ENCODE measurements around the gene NR3C2.
"Not testable (repeated sequence)": the region's sequence is repeated elsewhere in the genome, so short reads cannot be mapped to it uniquely, and the experiment has no call there.

NR3C2 gene

DNA sequence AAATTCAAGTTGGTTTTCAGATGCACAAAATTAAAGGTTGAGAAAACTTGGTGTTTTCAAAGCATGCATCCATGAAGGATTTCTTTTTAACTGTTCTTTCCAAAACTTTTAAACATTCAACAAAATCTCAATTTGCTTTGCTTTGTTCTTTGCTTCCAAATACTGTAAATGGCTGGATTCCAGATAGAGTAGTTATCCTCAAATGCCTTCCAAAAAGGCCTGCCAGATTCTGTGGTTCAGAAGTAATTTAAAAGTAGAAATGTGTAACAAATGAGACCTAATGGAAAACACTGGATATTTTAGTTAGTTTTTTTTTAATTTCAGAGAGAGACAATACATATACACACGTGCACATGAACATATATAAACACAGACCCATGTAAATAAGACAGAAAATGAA, 97.3 kb downstream of the NR3C2 start:
- Histone ChIP-seq H3K9me3 (ENCODE audit: control insufficient read depth, insufficient read depth, low read length) (no peaks in the 10 kb centered on the region), H3K27ac (ENCODE audit: low read length) (no peak overlapping the region), H3K4me3 (ENCODE audit: low read length) (no peak overlapping the region), H3K4me1 (ENCODE audit: control insufficient read depth, insufficient read depth, low read length) (no peaks in the 10 kb centered on the region), H3K27me3 (ENCODE audit: control insufficient read depth, insufficient read depth, low read length) (no peaks in the 10 kb centered on the region), H3K36me3 (ENCODE audit: control insufficient read depth, insufficient read depth, low read length) (no peaks in the 10 kb centered on the region)
- no CpG with 5 or more reads among the region's 1 CpG for WGBS (ENCODE audit: insufficient coverage, insufficient read length)
- no peak for DNase-seq (ENCODE audit: low read depth, low spot score)

DNA sequence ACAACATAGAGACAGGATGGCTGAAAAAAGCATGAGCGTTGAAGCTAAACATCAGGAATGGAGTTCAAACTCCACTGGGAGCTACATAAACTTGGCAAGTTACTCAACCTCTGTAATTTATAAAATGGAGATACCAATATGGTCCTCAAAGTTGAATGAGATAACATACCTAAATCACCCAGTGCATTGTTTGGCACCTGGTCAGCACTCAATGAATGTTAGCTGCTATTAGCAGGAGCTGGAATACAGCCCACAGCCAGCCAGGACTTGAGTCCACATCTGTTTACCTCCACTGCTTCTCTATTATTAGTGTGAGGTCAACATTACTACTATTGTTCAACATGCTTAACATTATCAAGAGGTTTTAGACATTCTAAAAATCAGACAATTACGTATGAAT, 97.9 kb downstream of the NR3C2 start:
- no peaks in the 10 kb centered on the region for H3K9me3 ChIP-seq (ENCODE audit: control insufficient read depth, insufficient read depth, low read length)
- WGBS (ENCODE audit: insufficient coverage, insufficient read length): no CpG with 5 or more reads among the region's 2 CpGs
- no peak overlapping the region for H3K27ac ChIP-seq (ENCODE audit: low read length)
- no peaks in the 10 kb centered on the region for H3K27me3 ChIP-seq (ENCODE audit: control insufficient read depth, insufficient read depth, low read length)
- H3K36me3 ChIP-seq (ENCODE audit: control insufficient read depth, insufficient read depth, low read length): no peaks in the 10 kb centered on the region
- no peak for DNase-seq (ENCODE audit: low read depth, low spot score)
- H3K4me3 ChIP-seq (ENCODE audit: low read length): no peak overlapping the region
- H3K4me1 ChIP-seq (ENCODE audit: control insufficient read depth, insufficient read depth, low read length): no peaks in the 10 kb centered on the region

DNA sequence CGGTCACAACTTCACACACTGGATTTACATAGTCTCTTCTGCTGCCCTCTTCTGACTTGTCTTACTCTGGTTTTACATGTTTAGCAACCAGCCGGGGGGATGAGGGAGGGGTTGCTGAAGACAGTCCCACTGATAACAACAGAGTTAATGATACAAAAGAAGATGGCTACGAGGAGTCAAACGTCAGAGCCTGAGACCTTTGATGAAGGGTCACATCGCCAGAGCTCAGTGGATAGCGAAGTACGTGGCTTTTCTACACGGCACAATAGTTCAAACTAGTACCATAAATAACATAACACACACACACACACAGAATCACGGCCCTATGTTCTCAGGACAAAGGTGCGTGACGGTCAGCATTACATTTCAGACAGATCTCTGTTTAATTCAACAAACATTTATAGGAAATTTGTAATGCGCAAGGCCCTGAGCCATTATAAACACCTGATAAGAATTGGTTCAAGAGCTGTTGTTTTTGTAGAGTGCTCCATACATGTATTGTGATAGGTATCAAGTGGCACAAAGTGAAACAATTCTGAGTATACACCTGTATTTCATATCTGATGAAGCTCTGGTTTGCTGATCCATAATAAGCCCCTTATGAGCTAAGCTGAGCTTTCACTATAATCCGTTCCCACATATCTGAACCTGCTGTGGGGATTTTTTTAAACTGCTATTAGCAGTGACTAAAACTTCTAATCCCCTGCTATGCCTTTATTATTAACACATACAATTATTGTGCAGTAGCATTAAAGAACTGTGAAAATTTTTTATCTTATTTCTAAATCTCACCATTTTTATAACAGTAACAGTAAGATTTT, 100.0 kb downstream of the NR3C2 start:
- H3K4me1 ChIP-seq (ENCODE audit: control insufficient read depth, insufficient read depth, low read length): no peaks in the 10 kb centered on the region
- WGBS (ENCODE audit: insufficient coverage, insufficient read length): no CpG with 5 or more reads among the region's 13 CpGs
- no peak overlapping the region for H3K4me3 ChIP-seq (ENCODE audit: low read length)
- no peak overlapping the region for H3K27ac ChIP-seq (ENCODE audit: low read length)
- no peak for DNase-seq (ENCODE audit: low read depth, low spot score)
- no peaks in the 10 kb centered on the region for H3K9me3 ChIP-seq (ENCODE audit: control insufficient read depth, insufficient read depth, low read length)
- no peaks in the 10 kb centered on the region for H3K27me3 ChIP-seq (ENCODE audit: control insufficient read depth, insufficient read depth, low read length)
- no peaks in the 10 kb centered on the region for H3K36me3 ChIP-seq (ENCODE audit: control insufficient read depth, insufficient read depth, low read length)

DNA sequence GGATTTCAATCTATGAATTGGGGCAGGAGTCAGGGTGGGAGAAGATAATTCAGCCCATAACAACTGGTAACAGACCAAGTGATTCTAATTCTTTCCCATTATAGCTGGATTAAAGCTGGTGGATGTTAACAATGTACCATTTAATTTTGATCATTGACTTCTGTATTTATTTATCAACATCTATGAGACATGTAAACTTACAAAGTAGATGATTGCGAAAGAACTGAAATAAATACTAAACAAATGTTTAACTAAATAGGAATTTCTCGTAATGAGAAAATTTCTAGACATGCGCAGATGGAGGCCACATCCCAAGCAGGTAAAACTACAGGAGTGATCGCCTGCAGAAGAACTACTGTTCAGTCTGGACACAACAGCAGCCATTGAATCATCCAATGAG, 107.1 kb downstream of the NR3C2 start:
- no CpG with 5 or more reads among the region's 4 CpGs for WGBS (ENCODE audit: insufficient coverage, insufficient read length)
- H3K27ac ChIP-seq (ENCODE audit: low read length): no peak overlapping the region
- no peaks in the 10 kb centered on the region for H3K9me3 ChIP-seq (ENCODE audit: control insufficient read depth, insufficient read depth, low read length)
- peaks cover 1% of the 10 kb centered on the region; the same call in 1 of the 2 replicates for H3K4me1 ChIP-seq (ENCODE audit: control insufficient read depth, insufficient read depth, low read length)
- H3K4me3 ChIP-seq (ENCODE audit: low read length): no peak overlapping the region
- no peak for DNase-seq (ENCODE audit: low read depth, low spot score)
- H3K36me3 ChIP-seq (ENCODE audit: control insufficient read depth, insufficient read depth, low read length): no peaks in the 10 kb centered on the region; the same call in 1 of the 2 replicates
- H3K27me3 ChIP-seq (ENCODE audit: control insufficient read depth, insufficient read depth, low read length): no peaks in the 10 kb centered on the region

DNA sequence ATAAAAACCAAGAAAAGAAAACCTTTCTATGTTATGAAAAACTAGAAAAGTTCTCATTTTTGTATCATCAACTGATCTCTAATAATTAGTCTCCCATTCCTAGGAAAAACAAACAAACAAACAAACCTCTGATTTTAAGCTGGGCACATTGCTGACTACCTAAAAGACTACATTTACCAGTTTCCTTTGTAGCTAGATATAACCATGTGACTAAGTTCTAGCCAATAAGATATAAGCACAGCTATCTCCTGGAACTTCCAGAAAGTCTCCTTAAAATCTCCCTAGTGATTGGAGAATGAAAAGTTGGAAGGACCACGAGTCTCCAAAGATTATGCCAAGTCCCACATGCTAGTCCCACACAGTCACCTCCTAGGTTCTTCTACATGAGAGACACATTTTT, 108.9 kb downstream of the NR3C2 start:
- no peak for DNase-seq (ENCODE audit: low read depth, low spot score)
- no CpG with 5 or more reads among the region's 1 CpG for WGBS (ENCODE audit: insufficient coverage, insufficient read length)
- no peak overlapping the region for H3K4me3 ChIP-seq (ENCODE audit: low read length)
- H3K36me3 ChIP-seq (ENCODE audit: control insufficient read depth, insufficient read depth, low read length): no peaks in the 10 kb centered on the region; the same call in 1 of the 2 replicates
- H3K9me3 ChIP-seq (ENCODE audit: control insufficient read depth, insufficient read depth, low read length): no peaks in the 10 kb centered on the region
- peaks cover 1% of the 10 kb centered on the region; the same call in 1 of the 2 replicates for H3K4me1 ChIP-seq (ENCODE audit: control insufficient read depth, insufficient read depth, low read length)
- no peak overlapping the region for H3K27ac ChIP-seq (ENCODE audit: low read length)
- no peaks in the 10 kb centered on the region for H3K27me3 ChIP-seq (ENCODE audit: control insufficient read depth, insufficient read depth, low read length)

DNA sequence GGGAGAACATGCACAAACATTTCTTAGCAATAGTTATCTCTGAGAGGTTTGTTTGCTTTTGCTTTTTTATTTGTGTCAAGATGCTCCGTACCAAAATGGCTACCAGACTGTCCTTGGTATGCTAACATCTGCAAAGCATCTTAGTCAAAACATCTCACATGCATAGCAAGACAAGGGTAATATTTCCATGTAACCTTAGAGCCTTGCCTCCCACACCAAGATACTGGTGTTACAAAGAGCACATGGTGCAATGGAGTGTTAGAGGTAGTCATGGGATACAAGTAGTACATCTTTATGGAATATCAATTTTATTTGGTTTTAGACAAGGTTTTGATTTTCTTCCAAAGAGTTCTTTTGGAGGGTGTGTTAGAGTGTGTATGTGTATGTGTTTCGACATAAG, 109.7 kb downstream of the NR3C2 start:
- Histone ChIP-seq H3K4me1 (ENCODE audit: control insufficient read depth, insufficient read depth, low read length) (peaks cover 1% of the 10 kb centered on the region; the same call in 1 of the 2 replicates), H3K36me3 (ENCODE audit: control insufficient read depth, insufficient read depth, low read length) (no peaks in the 10 kb centered on the region; the same call in 1 of the 2 replicates), H3K4me3 (ENCODE audit: low read length) (no peak overlapping the region), H3K27ac (ENCODE audit: low read length) (no peak overlapping the region), H3K27me3 (ENCODE audit: control insufficient read depth, insufficient read depth, low read length) (no peaks in the 10 kb centered on the region), H3K9me3 (ENCODE audit: control insufficient read depth, insufficient read depth, low read length) (no peaks in the 10 kb centered on the region)
- no CpG with 5 or more reads among the region's 2 CpGs for WGBS (ENCODE audit: insufficient coverage, insufficient read length)
- DNase-seq (ENCODE audit: low read depth, low spot score): no peak

DNA sequence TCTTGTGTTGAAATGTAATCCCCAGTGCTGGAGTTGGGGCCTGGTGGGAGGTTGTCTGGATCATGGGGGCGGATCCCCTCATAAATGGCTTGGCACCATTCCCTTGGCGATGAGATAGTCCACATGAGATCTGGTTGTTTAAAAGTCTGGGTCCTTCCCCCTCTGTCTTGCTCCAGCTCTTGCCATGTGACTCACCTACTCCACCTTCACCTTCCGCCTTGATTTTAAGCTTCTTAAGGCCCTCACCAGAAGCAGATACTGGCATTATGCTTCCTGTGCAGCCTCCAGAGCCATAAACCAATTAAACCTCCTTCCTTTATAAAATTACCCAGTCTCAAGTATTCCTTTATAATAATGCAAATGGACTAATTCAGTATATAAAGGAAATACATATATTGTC, 111.5 kb downstream of the NR3C2 start:
- no peaks in the 10 kb centered on the region for H3K27me3 ChIP-seq (ENCODE audit: control insufficient read depth, insufficient read depth, low read length)
- H3K27ac ChIP-seq (ENCODE audit: low read length): no peak overlapping the region
- peaks cover 1% of the 10 kb centered on the region; the same call in 1 of the 2 replicates for H3K4me1 ChIP-seq (ENCODE audit: control insufficient read depth, insufficient read depth, low read length)
- H3K9me3 ChIP-seq (ENCODE audit: control insufficient read depth, insufficient read depth, low read length): no peaks in the 10 kb centered on the region
- no CpG with 5 or more reads among the region's 3 CpGs for WGBS (ENCODE audit: insufficient coverage, insufficient read length)
- DNase-seq (ENCODE audit: low read depth, low spot score): no peak
- no peak overlapping the region for H3K4me3 ChIP-seq (ENCODE audit: low read length)
- H3K36me3 ChIP-seq (ENCODE audit: control insufficient read depth, insufficient read depth, low read length): no peaks in the 10 kb centered on the region; the same call in 1 of the 2 replicates

DNA sequence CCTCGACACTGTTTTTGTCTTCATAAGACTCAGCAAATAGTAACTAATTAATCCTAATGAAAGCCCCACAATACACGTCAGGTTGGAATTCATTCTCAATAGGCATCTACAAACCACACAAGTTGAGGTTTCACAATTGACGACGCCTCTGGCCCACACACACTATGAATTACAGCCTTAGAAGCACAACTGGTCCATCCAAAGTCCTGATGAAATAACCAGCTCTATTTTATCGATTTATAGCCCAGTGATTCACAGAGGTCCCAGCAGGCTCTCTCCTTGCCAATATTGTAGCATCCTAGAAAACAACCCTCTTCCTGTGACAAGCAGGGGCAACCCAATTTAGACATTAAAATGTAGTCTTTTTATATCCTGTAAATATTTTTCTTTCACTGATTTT, 112.1 kb downstream of the NR3C2 start:
- no peaks in the 10 kb centered on the region; the same call in 1 of the 2 replicates for H3K36me3 ChIP-seq (ENCODE audit: control insufficient read depth, insufficient read depth, low read length)
- no peaks in the 10 kb centered on the region for H3K27me3 ChIP-seq (ENCODE audit: control insufficient read depth, insufficient read depth, low read length)
- no peaks in the 10 kb centered on the region for H3K9me3 ChIP-seq (ENCODE audit: control insufficient read depth, insufficient read depth, low read length)
- no CpG with 5 or more reads among the region's 5 CpGs for WGBS (ENCODE audit: insufficient coverage, insufficient read length)
- DNase-seq (ENCODE audit: low read depth, low spot score): no peak
- peaks cover 1% of the 10 kb centered on the region; the same call in 1 of the 2 replicates for H3K4me1 ChIP-seq (ENCODE audit: control insufficient read depth, insufficient read depth, low read length)
- no peak overlapping the region for H3K27ac ChIP-seq (ENCODE audit: low read length)
- no peak overlapping the region for H3K4me3 ChIP-seq (ENCODE audit: low read length)

DNA sequence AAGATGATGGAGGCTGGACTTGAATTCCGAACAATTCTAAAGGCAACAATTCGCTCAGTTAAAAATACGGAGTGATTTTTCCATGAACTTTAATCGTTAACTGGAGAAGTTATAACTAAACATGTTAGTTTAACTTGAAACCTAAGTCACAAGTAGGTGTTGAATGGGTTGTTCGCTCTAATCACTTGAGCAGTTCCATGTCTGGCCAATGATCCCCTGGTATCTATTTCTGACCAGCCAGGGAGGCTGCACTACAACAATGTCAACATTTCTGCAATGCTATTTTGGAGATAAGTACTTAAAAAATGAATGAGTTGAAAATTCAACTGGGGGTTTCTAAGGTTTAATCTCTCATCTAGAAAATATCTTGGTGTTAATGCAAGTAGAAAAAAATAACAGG, 112.5 kb downstream of the NR3C2 start:
- no peak for DNase-seq (ENCODE audit: low read depth, low spot score)
- Histone ChIP-seq H3K27ac (ENCODE audit: low read length) (no peak overlapping the region), H3K4me3 (ENCODE audit: low read length) (no peak overlapping the region), H3K36me3 (ENCODE audit: control insufficient read depth, insufficient read depth, low read length) (no peaks in the 10 kb centered on the region; the same call in 1 of the 2 replicates), H3K4me1 (ENCODE audit: control insufficient read depth, insufficient read depth, low read length) (peaks cover 1% of the 10 kb centered on the region; the same call in 1 of the 2 replicates), H3K27me3 (ENCODE audit: control insufficient read depth, insufficient read depth, low read length) (no peaks in the 10 kb centered on the region), H3K9me3 (ENCODE audit: control insufficient read depth, insufficient read depth, low read length) (no peaks in the 10 kb centered on the region)
- no CpG with 5 or more reads among the region's 5 CpGs for WGBS (ENCODE audit: insufficient coverage, insufficient read length)

DNA sequence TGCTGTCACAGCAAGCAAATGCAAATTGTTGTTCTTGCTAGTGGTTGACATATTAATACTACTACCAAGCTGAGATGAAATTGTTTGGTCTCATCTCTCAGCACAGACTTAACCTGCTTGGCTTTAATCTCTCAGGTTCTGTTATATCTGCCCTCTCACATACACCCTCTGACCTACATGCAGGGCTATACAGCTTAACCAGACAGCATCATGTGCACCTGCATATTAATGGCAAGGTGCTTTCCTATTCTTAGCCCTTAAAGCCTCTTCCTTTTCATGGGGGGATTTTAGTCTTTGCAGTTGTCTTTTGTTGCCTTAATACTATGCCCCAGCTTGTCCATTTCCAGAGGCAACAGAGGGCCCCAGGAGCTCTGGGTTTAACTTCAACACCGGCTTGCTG, 114.5 kb downstream of the NR3C2 start:
- H3K4me1 ChIP-seq (ENCODE audit: control insufficient read depth, insufficient read depth, low read length): peaks cover 1% of the 10 kb centered on the region; the same call in 1 of the 2 replicates
- H3K27ac ChIP-seq (ENCODE audit: low read length): no peak overlapping the region
- H3K9me3 ChIP-seq (ENCODE audit: control insufficient read depth, insufficient read depth, low read length): no peaks in the 10 kb centered on the region
- no peak overlapping the region for H3K4me3 ChIP-seq (ENCODE audit: low read length)
- H3K27me3 ChIP-seq (ENCODE audit: control insufficient read depth, insufficient read depth, low read length): no peaks in the 10 kb centered on the region
- DNase-seq (ENCODE audit: low read depth, low spot score): no peak
- no CpG with 5 or more reads among the region's 1 CpG for WGBS (ENCODE audit: insufficient coverage, insufficient read length)
- H3K36me3 ChIP-seq (ENCODE audit: control insufficient read depth, insufficient read depth, low read length): no peaks in the 10 kb centered on the region; the same call in 1 of the 2 replicates

DNA sequence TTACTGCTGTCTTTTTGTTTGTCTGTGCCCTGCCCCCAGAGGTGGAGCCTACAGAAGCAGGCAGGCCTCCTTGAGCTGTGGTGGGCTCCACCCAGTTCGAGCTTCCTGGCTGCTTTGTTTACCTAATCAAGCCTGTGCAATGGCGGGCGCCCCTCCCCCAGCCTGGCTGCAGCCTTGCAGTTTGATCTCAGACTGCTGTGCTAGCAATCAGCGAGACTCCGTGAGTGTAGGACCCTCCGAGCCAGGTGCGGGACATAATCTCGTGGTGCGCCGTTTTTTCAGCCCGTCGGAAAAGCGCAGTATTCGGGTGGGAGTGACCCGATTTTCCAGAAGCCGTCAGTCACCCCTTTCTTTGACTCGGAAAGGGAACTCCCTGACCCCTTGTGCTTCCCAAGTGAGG, 118.9 kb downstream of the NR3C2 start:
- not testable (repeated sequence) for H3K4me1 ChIP-seq (ENCODE audit: control insufficient read depth, insufficient read depth, low read length); H3K9me3 ChIP-seq (ENCODE audit: control insufficient read depth, insufficient read depth, low read length); DNase-seq (ENCODE audit: low read depth, low spot score); H3K27ac ChIP-seq (ENCODE audit: low read length); H3K27me3 ChIP-seq (ENCODE audit: control insufficient read depth, insufficient read depth, low read length); H3K36me3 ChIP-seq (ENCODE audit: control insufficient read depth, insufficient read depth, low read length); H3K4me3 ChIP-seq (ENCODE audit: low read length)
- no CpG with 5 or more reads among the region's 17 CpGs for WGBS (ENCODE audit: insufficient coverage, insufficient read length)
